Stimulated activated naive CD8-positive, alpha-beta T cell treated with anti-CD3 and anti-CD28 coated beads, Interleukin-15, Interleukin-2, amounts not matched to agents 100 ng/mL and 50 ng/mL, for 24 hours (primary cell): ENCODE measurements around the gene SPRR4.

Experiments
- H3K27ac Mint-ChIP-seq: one replicate; pipeline ENCODE4 v1.8.0; 2021; ENCODE audit warnings: mild to moderate bottlenecking, mixed read lengths
- H3K27me3 Mint-ChIP-seq: one replicate; pipeline ENCODE4 v1.8.0; 2021; ENCODE audit warnings: mixed read lengths
- H3K36me3 Mint-ChIP-seq: one replicate; pipeline ENCODE4 v1.8.0; 2021; ENCODE audit warnings: low read depth, mixed read lengths
- H3K4me1 Mint-ChIP-seq: one replicate; pipeline ENCODE4 v1.8.0; 2021; ENCODE audit warnings: low read depth, mixed read lengths
- H3K4me3 Mint-ChIP-seq: one replicate; pipeline ENCODE4 v1.8.0; 2021; ENCODE audit warnings: mild to moderate bottlenecking, mixed read lengths
- H3K9me3 Mint-ChIP-seq: one replicate; pipeline ENCODE4 v1.8.0; 2021; ENCODE audit warnings: mixed read lengths

The SPRR4 gene

GRCh38 chr1:152959273-152959672, 11.2 kb upstream of the SPRR4 start:
- H3K27ac Mint-ChIP-seq, result no peak overlapping the region
- peaks cover 6% of the 10 kb centered on the region for H3K27me3 Mint-ChIP-seq
- H3K4me1 Mint-ChIP-seq, result no peaks in the 10 kb centered on the region
- H3K36me3 Mint-ChIP-seq, result no peaks in the 10 kb centered on the region
- no peaks in the 10 kb centered on the region for H3K9me3 Mint-ChIP-seq
- no peak overlapping the region for H3K4me3 Mint-ChIP-seq

- Mint-ChIP-seq H3K36me3 (no peaks in the 10 kb centered on the region), H3K4me3 (no peak overlapping the region), H3K27me3 (peaks cover 7% of the 10 kb centered on the region), H3K27ac (no peak overlapping the region), H3K4me1 (no peaks in the 10 kb centered on the region), H3K9me3 (no peaks in the 10 kb centered on the region)
These were observed 10.5 kb upstream of the SPRR4 start for GRCh38 chr1:152959801-152960451.

GRCh38 chr1:152960452-152961044, 9.9 kb upstream of the SPRR4 start:
- no peaks in the 10 kb centered on the region for H3K36me3 Mint-ChIP-seq
- peaks cover 13% of the 10 kb centered on the region for H3K27me3 Mint-ChIP-seq
- H3K4me1 Mint-ChIP-seq, result no peaks in the 10 kb centered on the region
- H3K4me3 Mint-ChIP-seq, result no peak overlapping the region
- H3K27ac Mint-ChIP-seq, result no peak overlapping the region
- no peaks in the 10 kb centered on the region for H3K9me3 Mint-ChIP-seq

GRCh38 chr1:152961226-152961891, 9.1 kb upstream of the SPRR4 start:
- no peaks in the 10 kb centered on the region for H3K9me3 Mint-ChIP-seq
- no peaks in the 10 kb centered on the region for H3K4me1 Mint-ChIP-seq
- peaks cover 17% of the 10 kb centered on the region for H3K27me3 Mint-ChIP-seq
- no peak overlapping the region for H3K4me3 Mint-ChIP-seq
- H3K36me3 Mint-ChIP-seq, result no peaks in the 10 kb centered on the region
- no peak overlapping the region for H3K27ac Mint-ChIP-seq

- no peak overlapping the region for H3K27ac Mint-ChIP-seq
These were observed 7.5 kb upstream of the SPRR4 start for GRCh38 chr1:152962876-152963415.

GRCh38 chr1:152964536-152964935, 5.9 kb upstream of the SPRR4 start:
- Mint-ChIP-seq H3K4me3 (no peak overlapping the region), H3K27ac (no peak overlapping the region), H3K27me3 (peaks cover 17% of the 10 kb centered on the region), H3K36me3 (no peaks in the 10 kb centered on the region), H3K9me3 (no peaks in the 10 kb centered on the region), H3K4me1 (no peaks in the 10 kb centered on the region)

More at GRCh38 chr1:152962876-152963415, 7.5 kb upstream of the SPRR4 start:
- Mint-ChIP-seq H3K4me1 (no peaks in the 10 kb centered on the region), H3K4me3 (no peak overlapping the region), H3K27me3 (peaks cover 17% of the 10 kb centered on the region), H3K36me3 (no peaks in the 10 kb centered on the region), H3K9me3 (no peaks in the 10 kb centered on the region)

- H3K4me1 Mint-ChIP-seq, result no peaks in the 10 kb centered on the region
- no peak overlapping the region for H3K4me3 Mint-ChIP-seq
- no peak overlapping the region for H3K27ac Mint-ChIP-seq
- peaks cover 17% of the 10 kb centered on the region for H3K27me3 Mint-ChIP-seq
- H3K36me3 Mint-ChIP-seq, result no peaks in the 10 kb centered on the region
- H3K9me3 Mint-ChIP-seq, result no peaks in the 10 kb centered on the region
These were observed 4.6 kb upstream of the SPRR4 start for GRCh38 chr1:152965853-152966252.

- H3K9me3 Mint-ChIP-seq, result no peaks in the 10 kb centered on the region
- H3K4me1 Mint-ChIP-seq, result no peaks in the 10 kb centered on the region
- no peaks in the 10 kb centered on the region for H3K36me3 Mint-ChIP-seq
- peaks cover 14% of the 10 kb centered on the region for H3K27me3 Mint-ChIP-seq
- no peak overlapping the region for H3K4me3 Mint-ChIP-seq
- no peak overlapping the region for H3K27ac Mint-ChIP-seq
These were observed 3.2 kb upstream of the SPRR4 start for GRCh38 chr1:152967201-152967600.

- Mint-ChIP-seq H3K9me3 (no peaks in the 10 kb centered on the region), H3K4me3 (no peak overlapping the region), H3K4me1 (no peaks in the 10 kb centered on the region), H3K27me3 (peaks cover 22% of the 10 kb centered on the region), H3K27ac (no peak overlapping the region), H3K36me3 (no peaks in the 10 kb centered on the region)
These were observed 2.2 kb upstream of the SPRR4 start for GRCh38 chr1:152968248-152968647.

- no peaks in the 10 kb centered on the region for H3K4me1 Mint-ChIP-seq
- no peak overlapping the region for H3K27ac Mint-ChIP-seq
- no peaks in the 10 kb centered on the region for H3K9me3 Mint-ChIP-seq
- peaks cover 23% of the 10 kb centered on the region for H3K27me3 Mint-ChIP-seq
- H3K4me3 Mint-ChIP-seq, result no peak overlapping the region
- no peaks in the 10 kb centered on the region for H3K36me3 Mint-ChIP-seq
These were observed 1.4 kb upstream of the SPRR4 start for GRCh38 chr1:152969036-152969435.

GRCh38 chr1:152972196-152972886, 1.9 kb downstream of the SPRR4 start:
- Mint-ChIP-seq H3K27me3 (peaks cover 18% of the 10 kb centered on the region), H3K27ac (no peak overlapping the region), H3K4me3 (no peak overlapping the region), H3K9me3 (no peaks in the 10 kb centered on the region), H3K36me3 (no peaks in the 10 kb centered on the region), H3K4me1 (no peaks in the 10 kb centered on the region)

GRCh38 chr1:152976688-152977087, 6.2 kb downstream of the SPRR4 start:
- H3K4me3 Mint-ChIP-seq, result no peak overlapping the region
- H3K27ac Mint-ChIP-seq, result no peak overlapping the region
- no peaks in the 10 kb centered on the region for H3K9me3 Mint-ChIP-seq
- no peaks in the 10 kb centered on the region for H3K4me1 Mint-ChIP-seq
- peaks cover 34% of the 10 kb centered on the region for H3K27me3 Mint-ChIP-seq
- H3K36me3 Mint-ChIP-seq, result no peaks in the 10 kb centered on the region

- H3K27me3 Mint-ChIP-seq, result peaks cover 37% of the 10 kb centered on the region
- no peaks in the 10 kb centered on the region for H3K4me1 Mint-ChIP-seq
- H3K36me3 Mint-ChIP-seq, result no peaks in the 10 kb centered on the region
- H3K9me3 Mint-ChIP-seq, result no peaks in the 10 kb centered on the region
- no peak overlapping the region for H3K4me3 Mint-ChIP-seq
- H3K27ac Mint-ChIP-seq, result no peak overlapping the region
These were observed 7.2 kb downstream of the SPRR4 start for GRCh38 chr1:152977614-152978013.

GRCh38 chr1:152980676-152981075, 10.2 kb downstream of the SPRR4 start:
- Mint-ChIP-seq H3K27me3 (peaks cover 36% of the 10 kb centered on the region), H3K4me1 (no peaks in the 10 kb centered on the region), H3K36me3 (no peaks in the 10 kb centered on the region), H3K4me3 (no peak overlapping the region), H3K27ac (no peak overlapping the region), H3K9me3 (no peaks in the 10 kb centered on the region)
